ENCODE data around the gene ABHD15. TPM values are rescaled to one million over a fixed set of nuclear protein-coding genes. Genes with fewer than 3 reads are reported as not detected.

ABHD15 gene
- total RNA-seq, 1 donor from 2014 or later = 5.9 TPM

GRCh38 chr17:29510953-29511352 is 55.9 kb downstream of the ABHD15 start:
- Histone ChIP-seq H3K36me3 (peaks cover 87% of the 10 kb centered on the region), H3K4me1 (no peaks in the 10 kb centered on the region), H3K27ac (replicated peaks) (no peak overlapping the region), H3K9me3 (replicated peaks) (no peaks in the 10 kb centered on the region), H3K27me3 (ENCODE audit: low read depth) (no peaks in the 10 kb centered on the region), H3K4me3 (no peak overlapping the region)
- DNase-seq = no peak
- no peak for TF ChIP-seq CTCF (IDR thresholded peaks at IDR 0.05; ENCODE audit: borderline replicate concordance)
- intact Hi-C loops (cut with micrococcal nuclease) = no loop called here

Other genes starting within 250 kb of the ABHD15 start
- 50.7 TPM for gene TAOK1, start 176.7 kb downstream of the ABHD15 start, total RNA-seq
- 37.2 TPM for gene TP53I13, start 1.7 kb upstream of the ABHD15 start, total RNA-seq
- gene GIT1, start 22.6 kb upstream of the ABHD15 start, total RNA-seq = 31.9 TPM
- gene ANKRD13B, start 26.1 kb upstream of the ABHD15 start, total RNA-seq = 5.9 TPM
- 101 TPM for gene CORO6, start 55.9 kb upstream of the ABHD15 start, total RNA-seq

All from left ventricle myocardium inferior (tissue), 1 donor.